HG02981 (cell line): ENCODE results near the gene XIAP.
A peak's percentile ranks its signal among the peaks of the same experiment; 100 is the strongest.
"Not testable (repeated sequence)": the region's sequence is repeated elsewhere in the genome, so short reads cannot be mapped to it uniquely, and the experiment has no call there.

Experiments
- ATAC-seq: cut with Tn5 transposase; IDR thresholded peaks from one replicate; pipeline ENCODE4 v1.9.1; 2021; ENCODE audit warnings: mild to moderate bottlenecking, moderate library complexity; ENCODE audit not compliant: unreplicated experiment

Gene XIAP

GRCh38 chrX:123873956-123874355, 14.1 kb downstream of the XIAP start:
- no peak for ATAC-seq

GRCh38 chrX:123876177-123876576, 16.3 kb downstream of the XIAP start:
- no peak for ATAC-seq

- ATAC-seq: no peak
Measured at GRCh38 chrX:123876844-123877243, 17.0 kb downstream of the XIAP start.

- ATAC-seq: peak; percentile 84
Measured at GRCh38 chrX:123878252-123878721, 18.4 kb downstream of the XIAP start.

- no peak for ATAC-seq
Measured at GRCh38 chrX:123881330-123881729, 21.5 kb downstream of the XIAP start.

GRCh38 chrX:123882391-123882790, 22.5 kb downstream of the XIAP start:
- ATAC-seq: no peak

GRCh38 chrX:123884809-123885408, 25.1 kb downstream of the XIAP start:
- no peak for ATAC-seq

- ATAC-seq: no peak
Measured at GRCh38 chrX:123899701-123900100, 39.8 kb downstream of the XIAP start.

GRCh38 chrX:123903261-123903660, 43.4 kb downstream of the XIAP start:
- ATAC-seq: not testable (repeated sequence)

GRCh38 chrX:123905332-123905731, 45.5 kb downstream of the XIAP start:
- no peak for ATAC-seq

- no peak for ATAC-seq
Measured at GRCh38 chrX:123906557-123907316, 46.9 kb downstream of the XIAP start.

GRCh38 chrX:123909523-123909922, 49.7 kb downstream of the XIAP start:
- no peak for ATAC-seq

- no peak for ATAC-seq
Measured at GRCh38 chrX:123917069-123917468, 57.2 kb downstream of the XIAP start.

GRCh38 chrX:123918106-123918721, 58.4 kb downstream of the XIAP start:
- no peak for ATAC-seq

- ATAC-seq: no peak
Measured at GRCh38 chrX:123920105-123920785, 60.4 kb downstream of the XIAP start.

- no peak for ATAC-seq
Measured at GRCh38 chrX:123923211-123923610, 63.4 kb downstream of the XIAP start.

GRCh38 chrX:123924186-123924585, 64.3 kb downstream of the XIAP start:
- no peak for ATAC-seq

- ATAC-seq: no peak
Measured at GRCh38 chrX:123927845-123928244, 68.0 kb downstream of the XIAP start.

GRCh38 chrX:123932055-123932454, 72.2 kb downstream of the XIAP start:
- ATAC-seq: not testable (repeated sequence)

- no peak for ATAC-seq
Measured at GRCh38 chrX:123943074-123943473, 83.2 kb downstream of the XIAP start.

GRCh38 chrX:123943488-123943887, 83.6 kb downstream of the XIAP start:
- no peak for ATAC-seq
